GM18951 (cell line): ENCODE data around the gene CDON.
"Not testable (repeated sequence)": the region's sequence is repeated elsewhere in the genome, so short reads cannot be mapped to it uniquely, and the experiment has no call there.

Experiments
- POLR2A ChIP-seq: IDR thresholded peaks from 4 replicates; pipeline ENCODE4 v1.6.1; 2011; ENCODE audit warnings: mild to moderate bottlenecking; ENCODE audit not compliant: insufficient read length, insufficient read depth; ENCODE audit errors: extremely low read depth
- in situ Hi-C: fragments of 300-500 bp; cut with MboI; formaldehyde crosslinking; loops from one replicate; pipeline ENCODE4 v1.12.0; 2022; ENCODE audit warnings: low sequenced_read_pairs, mixed read lengths, inconsistent platforms; ENCODE audit not compliant: unreplicated experiment

Gene CDON

DNA sequence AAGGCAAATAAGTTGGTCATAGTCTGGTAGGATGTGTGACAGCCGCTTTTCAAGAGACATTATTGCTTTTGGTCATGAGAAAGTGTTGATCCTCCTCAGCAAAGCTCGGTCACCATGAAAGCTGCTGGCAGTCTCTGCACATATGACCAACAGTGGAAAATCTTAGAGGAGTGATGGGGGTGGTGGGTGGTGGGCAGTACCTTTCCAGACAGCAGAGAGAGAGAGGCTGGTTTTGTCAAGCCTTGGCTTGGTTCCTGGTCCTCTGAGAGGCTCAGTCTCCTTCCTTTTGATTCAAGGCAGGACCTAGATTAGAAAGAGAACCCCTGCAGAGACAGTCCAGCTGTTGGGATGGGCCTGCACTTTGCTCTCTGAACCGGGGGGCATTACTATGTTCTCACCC is 136.9 kb downstream of the CDON start:
- in situ Hi-C loops: no loop called here
- no peak for TF ChIP-seq POLR2A

GRCh38 chr11:125925247-125925740 is 137.4 kb downstream of the CDON start:
- no peak for TF ChIP-seq POLR2A
- in situ Hi-C loops: no loop called here

DNA sequence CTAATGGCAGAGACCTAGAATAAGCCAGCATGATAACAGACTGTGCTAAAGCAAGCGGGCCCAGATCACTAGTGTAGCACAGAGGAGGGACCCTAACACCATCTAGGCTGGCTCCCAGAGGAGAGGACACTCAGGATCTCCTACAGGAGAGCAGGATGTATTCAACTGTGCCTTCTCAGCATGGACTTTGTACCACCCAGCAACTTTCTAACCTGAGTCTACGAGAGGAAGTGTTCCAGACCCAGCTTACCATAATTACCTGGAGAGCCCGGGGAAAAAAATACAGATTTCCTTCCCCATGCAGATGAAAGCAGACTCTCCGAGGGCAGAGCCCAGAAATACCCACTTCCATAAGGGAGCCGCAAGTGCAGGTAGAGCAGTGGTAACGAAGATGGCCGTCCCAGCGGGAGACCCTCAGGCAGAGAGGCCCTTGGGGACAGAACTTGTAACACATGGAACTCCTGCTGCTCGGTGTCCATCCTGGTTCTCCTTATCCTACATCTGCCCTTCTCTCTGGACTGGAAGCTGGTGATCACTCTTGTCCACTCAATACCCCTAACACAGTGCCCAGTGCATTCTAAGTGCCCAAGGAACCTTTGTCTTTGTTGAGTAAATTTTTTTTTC is 138.2 kb downstream of the CDON start:
- TF ChIP-seq POLR2A: no peak

GRCh38 chr11:125923633-125924032 is 139.0 kb downstream of the CDON start:
- no peak for TF ChIP-seq POLR2A
- in situ Hi-C loops: no loop called here

More for the DNA sequence above, 138.2 kb downstream of the CDON start:
- in situ Hi-C loops: no loop called here

DNA sequence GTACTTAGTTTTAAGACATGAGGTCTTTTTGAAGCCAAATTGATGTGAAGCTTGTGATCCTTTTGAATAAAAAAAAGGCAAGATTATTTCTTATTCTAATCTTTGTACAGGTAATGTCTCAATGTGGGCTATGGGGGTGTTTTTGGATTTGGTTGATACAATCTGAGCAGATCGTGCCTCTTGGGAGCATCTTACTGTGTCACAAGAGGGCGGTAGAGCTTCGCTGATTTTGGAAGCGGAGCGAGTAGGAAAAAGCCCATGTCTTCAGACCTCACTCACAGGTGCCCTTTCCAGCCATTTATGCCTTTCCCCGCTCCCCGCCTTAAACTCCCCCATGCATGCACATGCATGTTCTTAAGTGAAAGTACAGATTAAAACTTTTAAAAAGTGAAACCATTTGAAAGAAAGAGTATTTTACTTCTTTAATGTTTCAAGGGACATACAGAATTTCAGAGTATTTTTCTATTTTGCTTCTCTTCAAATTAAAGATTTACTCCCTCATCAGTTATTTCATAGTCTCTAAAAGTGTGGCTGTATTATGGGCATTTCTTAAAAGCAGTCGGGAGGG is 139.6 kb downstream of the CDON start:
- in situ Hi-C loops: no loop called here

GRCh38 chr11:125922156-125922555 is 140.5 kb downstream of the CDON start:
- in situ Hi-C loops: no loop called here

More for the DNA sequence above, 139.6 kb downstream of the CDON start:
- TF ChIP-seq POLR2A: no peak

DNA sequence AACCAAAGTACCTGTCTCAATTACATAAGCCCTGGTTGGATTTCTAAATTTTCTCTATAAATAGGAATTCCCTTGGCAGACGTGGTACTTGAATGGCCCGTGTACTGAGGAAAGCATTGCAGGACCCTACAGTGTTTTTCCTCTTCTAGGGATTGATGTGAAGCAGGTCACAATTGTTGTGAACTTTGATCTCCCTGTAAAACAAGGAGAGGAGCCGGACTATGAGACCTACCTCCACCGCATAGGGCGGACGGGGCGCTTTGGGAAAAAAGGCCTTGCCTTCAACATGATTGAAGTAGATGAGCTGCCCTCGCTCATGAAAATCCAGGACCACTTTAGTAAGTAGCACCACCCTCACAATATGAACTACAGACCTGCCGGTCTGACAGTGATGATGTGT is 141.6 kb downstream of the CDON start:
- TF ChIP-seq POLR2A: no peak

More at GRCh38 chr11:125922156-125922555, 140.5 kb downstream of the CDON start:
- TF ChIP-seq POLR2A: no peak

GRCh38 chr11:125918140-125918840 is 144.4 kb downstream of the CDON start:
- no peak for TF ChIP-seq POLR2A
- in situ Hi-C loops: loop anchor here (5.0 kb wide), 1 partner anchor 274 kb away; no protein-coding TSS in a partner anchor

More for the DNA sequence above, 141.6 kb downstream of the CDON start:
- in situ Hi-C loops: no loop called here

GRCh38 chr11:125916683-125917347 is 145.9 kb downstream of the CDON start:
- no peak for TF ChIP-seq POLR2A
- in situ Hi-C loops: loop anchor here (5.0 kb wide), 1 partner anchor 275 kb away; no protein-coding TSS in a partner anchor

- in situ Hi-C loops: not testable (repeated sequence)
Measured at GRCh38 chr11:125914601-125915000, 148.1 kb downstream of the CDON start.

DNA sequence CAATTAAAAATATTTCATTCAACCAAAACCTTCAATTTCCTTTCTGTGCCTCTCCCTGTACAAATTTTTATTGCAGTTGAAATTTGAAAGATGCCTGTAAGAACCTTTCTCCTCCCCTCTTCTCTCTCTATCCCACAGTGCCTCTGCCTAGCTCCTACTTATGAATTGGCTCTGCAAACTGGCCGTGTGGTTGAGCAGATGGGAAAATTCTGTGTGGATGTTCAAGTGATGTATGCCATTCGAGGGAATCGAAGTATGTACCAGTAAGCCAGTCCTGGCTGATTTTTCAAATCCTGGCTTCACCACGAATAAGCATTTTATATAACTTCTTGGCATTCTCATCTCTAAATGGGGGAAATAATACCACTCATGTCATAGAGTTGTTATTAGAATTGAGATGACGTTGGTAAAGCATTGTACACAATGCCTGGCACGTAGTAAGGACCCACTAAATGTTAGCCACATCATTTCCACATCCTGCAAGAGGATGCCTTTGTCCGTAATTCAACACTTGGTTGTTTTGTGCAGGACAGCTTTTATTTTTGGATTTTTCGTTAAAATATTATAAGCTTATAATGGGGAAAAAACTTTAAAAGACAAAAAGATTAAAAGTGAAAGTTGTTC is 152.3 kb downstream of the CDON start:
- in situ Hi-C loops: no loop called here
- no peak for TF ChIP-seq POLR2A
